ENCODE data around the gene TJP3. TPM values are rescaled to one million over a fixed set of nuclear protein-coding genes. Genes with fewer than 3 reads are reported as not detected.

The TJP3 gene
- total RNA-seq, 2 donors from 2014 or later: 15.7 to 25.9 TPM

DNA sequence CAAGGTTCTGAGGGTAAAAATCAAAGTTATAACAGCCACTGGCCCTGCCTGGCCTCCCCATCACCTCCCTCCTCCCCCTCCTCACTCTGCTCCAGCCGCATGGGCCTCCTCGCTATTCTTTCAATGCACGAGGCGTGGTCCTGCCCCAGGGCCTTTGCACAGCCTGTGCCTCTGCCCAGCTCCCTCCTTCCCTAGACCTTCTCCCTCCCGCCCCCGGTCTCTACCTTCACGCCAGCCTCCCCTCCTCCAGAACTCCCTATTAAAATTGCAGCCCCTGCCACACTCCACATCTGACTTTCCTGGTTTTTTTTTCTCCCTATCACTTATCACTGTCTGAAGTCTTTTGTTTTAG, 60.5 kb downstream of the TJP3 start:
- Histone ChIP-seq H3K4me1 (ENCODE audit: control insufficient read depth, insufficient read depth, low read length) (no peaks in the 10 kb centered on the region), H3K36me3 (ENCODE audit: control insufficient read depth, insufficient read depth, low read length) (no peaks in the 10 kb centered on the region), H3K4me3 (ENCODE audit: low read length) (no peak overlapping the region), H3K27me3 (ENCODE audit: control insufficient read depth, insufficient read depth, low read length, poor library complexity, severe bottlenecking) (no peaks in the 10 kb centered on the region), H3K27ac (ENCODE audit: low read depth, low read length) (no peak overlapping the region), H3K9ac (ENCODE audit: extremely low read depth, low read length, poor library complexity, severe bottlenecking) (no peak overlapping the region), H3K9me3 (ENCODE audit: control insufficient read depth, low read length) (no peaks in the 10 kb centered on the region)
- Mint-ChIP-seq H3K9me3 (no peaks in the 10 kb centered on the region), H3K27me3 (ENCODE audit: insufficient read depth) (no peaks in the 10 kb centered on the region), H3K27ac (no peak overlapping the region), H3K36me3 (ENCODE audit: low read depth) (peaks cover 10% of the 10 kb centered on the region), H3K4me3 (no peak overlapping the region), H3K4me1 (no peaks in the 10 kb centered on the region)
- no peak for TF ChIP-seq CTCF (conservative IDR thresholded peaks at IDR 0.05)
- 92 to 96% methylated on average over 3 to 7 of the region's 7 CpGs for WGBS, 2 experiments (ENCODE audit: insufficient coverage in 1 of 2, insufficient read length in 1 of 2)
- DNase-seq: peak; percentile 40

DNA sequence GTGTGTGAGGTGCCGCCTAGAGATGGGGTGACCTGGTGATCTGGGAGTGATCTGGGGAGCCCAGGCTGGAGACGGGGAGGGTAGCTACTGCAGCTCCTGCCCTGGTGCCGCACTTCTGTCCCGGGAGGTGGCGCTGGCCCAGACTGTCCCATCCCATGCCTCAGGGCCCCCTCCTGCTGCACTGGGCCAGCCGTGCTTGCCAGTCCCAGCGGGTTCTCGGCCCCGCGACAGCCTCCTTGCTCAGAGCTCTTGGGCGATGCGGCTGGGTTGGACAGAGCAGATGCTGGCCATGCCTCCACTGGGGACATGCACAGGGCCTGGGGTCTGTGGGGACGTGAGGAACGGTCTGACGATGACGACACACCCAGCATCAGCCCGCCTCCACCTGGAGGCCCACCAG, 61.3 kb downstream of the TJP3 start:
- Histone ChIP-seq H3K27ac (ENCODE audit: low read depth, low read length) (no peak overlapping the region), H3K4me1 (ENCODE audit: control insufficient read depth, insufficient read depth, low read length) (no peaks in the 10 kb centered on the region), H3K27me3 (ENCODE audit: control insufficient read depth, insufficient read depth, low read length, poor library complexity, severe bottlenecking) (no peaks in the 10 kb centered on the region), H3K4me3 (ENCODE audit: low read length) (no peak overlapping the region), H3K9ac (ENCODE audit: extremely low read depth, low read length, poor library complexity, severe bottlenecking) (no peak overlapping the region), H3K36me3 (ENCODE audit: control insufficient read depth, insufficient read depth, low read length) (no peaks in the 10 kb centered on the region), H3K9me3 (ENCODE audit: control insufficient read depth, low read length) (no peaks in the 10 kb centered on the region)
- no peak for TF ChIP-seq CTCF (conservative IDR thresholded peaks at IDR 0.05)
- Mint-ChIP-seq H3K27ac (no peak overlapping the region), H3K4me1 (no peaks in the 10 kb centered on the region), H3K4me3 (no peak overlapping the region), H3K27me3 (ENCODE audit: insufficient read depth) (no peaks in the 10 kb centered on the region), H3K9me3 (no peaks in the 10 kb centered on the region), H3K36me3 (ENCODE audit: low read depth) (peaks cover 10% of the 10 kb centered on the region)
- DNase-seq: peak; percentile 60
- WGBS, 2 experiments (ENCODE audit: insufficient coverage in 1 of 2, insufficient read length in 1 of 2): 75 to 89% methylated on average over 6 to 17 of the region's 17 CpGs

GRCh38 chr19:3770136-3770999, 62.2 kb downstream of the TJP3 start:
- DNase-seq: peak; percentile 52
- H3K27ac ChIP-seq (ENCODE audit: low read depth, low read length): no peak overlapping the region
- Mint-ChIP-seq H3K9me3 (no peaks in the 10 kb centered on the region), H3K36me3 (ENCODE audit: low read depth) (peaks cover 10% of the 10 kb centered on the region), H3K4me1 (no peaks in the 10 kb centered on the region), H3K4me3 (no peak overlapping the region), H3K27me3 (ENCODE audit: insufficient read depth) (no peaks in the 10 kb centered on the region), H3K27ac (no peak overlapping the region)
- no peak overlapping the region for H3K9ac ChIP-seq (ENCODE audit: extremely low read depth, low read length, poor library complexity, severe bottlenecking)
- H3K9me3 ChIP-seq (ENCODE audit: control insufficient read depth, low read length): no peaks in the 10 kb centered on the region
- WGBS, 2 experiments (ENCODE audit: insufficient coverage in 1 of 2, insufficient read length in 1 of 2): 89 to 92% methylated on average over 32 to 53 of the region's 53 CpGs
- no peaks in the 10 kb centered on the region for H3K4me1 ChIP-seq (ENCODE audit: control insufficient read depth, insufficient read depth, low read length)
- no peak overlapping the region for H3K4me3 ChIP-seq (ENCODE audit: low read length)
- H3K36me3 ChIP-seq (ENCODE audit: control insufficient read depth, insufficient read depth, low read length): no peaks in the 10 kb centered on the region
- TF ChIP-seq CTCF (conservative IDR thresholded peaks at IDR 0.05): no peak
- H3K27me3 ChIP-seq (ENCODE audit: control insufficient read depth, insufficient read depth, low read length, poor library complexity, severe bottlenecking): no peaks in the 10 kb centered on the region

Data from endodermal cell (in vitro differentiated cells).